HG03196 (cell line): ENCODE data around the gene PPP2R3A.
A peak's percentile ranks its signal among the peaks of the same experiment; 100 is the strongest.
"Not testable (repeated sequence)": the region's sequence is repeated elsewhere in the genome, so short reads cannot be mapped to it uniquely, and the experiment has no call there.

Source experiments
- ATAC-seq: cut with Tn5 transposase; IDR thresholded peaks from one replicate; pipeline ENCODE4 v1.9.1; 2021; ENCODE audit not compliant: unreplicated experiment

Gene PPP2R3A

GRCh38 chr3:136192195-136192594 is 226.7 kb downstream of the PPP2R3A start:
- ATAC-seq = not testable (repeated sequence)

- ATAC-seq = no peak
Measured at GRCh38 chr3:136192831-136193230, 227.3 kb downstream of the PPP2R3A start.

- ATAC-seq = no peak
Measured at GRCh38 chr3:136193278-136194054, 227.9 kb downstream of the PPP2R3A start.

GRCh38 chr3:136194409-136195257 is 229.1 kb downstream of the PPP2R3A start:
- ATAC-seq = no peak

- ATAC-seq = peak; percentile 33
Measured at GRCh38 chr3:136195258-136196063, 229.9 kb downstream of the PPP2R3A start.

- no peak for ATAC-seq
Measured at GRCh38 chr3:136196064-136196400, 230.5 kb downstream of the PPP2R3A start, which contains the start of gene MSL2. MSL2 (minus strand) TSS chr3:136196335; CDS start chr3:136195113, 1,222 bp downstream.

GRCh38 chr3:136196401-136197158 is 231.1 kb downstream of the PPP2R3A start:
- peak; percentile 65 for ATAC-seq

GRCh38 chr3:136197159-136197793 is 231.7 kb downstream of the PPP2R3A start:
- no peak for ATAC-seq
